NT2/D1 (cell line): ENCODE data around the gene SRM.
"Not testable (repeated sequence)": the region's sequence is repeated elsewhere in the genome, so short reads cannot be mapped to it uniquely, and the experiment has no call there.

ENCODE experiments used
- DNase-seq: peaks from one replicate; pipeline ENCODE4 v3.0.0-alpha.2; 2011; ENCODE audit warnings: low read depth, low spot score
- H3K27me3 ChIP-seq: 2 replicates; pipeline ENCODE4 v1.6.0; 2011; ENCODE audit warnings: mild to moderate bottlenecking; ENCODE audit not compliant: insufficient read length, insufficient read depth
- H3K36me3 ChIP-seq: 2 replicates; pipeline ENCODE4 v1.6.1; 2011; ENCODE audit warnings: mild to moderate bottlenecking, low read length, mixed read lengths; ENCODE audit not compliant: insufficient read depth, insufficient read length
- H3K4me1 ChIP-seq: 2 replicates; pipeline ENCODE4 v1.5.1; 2011; ENCODE audit not compliant: insufficient read depth, insufficient read length
- H3K4me3 ChIP-seq: 2 replicates; pipeline ENCODE4 v1.5.1; 2011; ENCODE audit warnings: low read depth; ENCODE audit not compliant: insufficient read length
- H3K9ac ChIP-seq: 2 replicates; pipeline ENCODE4 v1.6.0; 2011; ENCODE audit warnings: low read depth; ENCODE audit not compliant: insufficient read length
- H3K9me3 ChIP-seq: 2 replicates; pipeline ENCODE4 v1.5.1; 2011; ENCODE audit warnings: mild to moderate bottlenecking, low read length; ENCODE audit not compliant: insufficient read depth
- SUZ12 ChIP-seq: IDR thresholded peaks from 2 replicates; pipeline ENCODE4 v1.6.1; 2011; ENCODE audit not compliant: insufficient read length, insufficient read depth; ENCODE audit errors: extremely low read depth
- YY1 ChIP-seq: IDR thresholded peaks from 2 replicates; pipeline ENCODE4 v1.6.1; 2011; ENCODE audit not compliant: insufficient read length, insufficient read depth
- ZNF274 ChIP-seq: IDR thresholded peaks from 2 replicates; pipeline ENCODE4 v1.6.1; 2011; ENCODE audit warnings: mild to moderate bottlenecking, low read depth, low read length

The SRM gene

DNA sequence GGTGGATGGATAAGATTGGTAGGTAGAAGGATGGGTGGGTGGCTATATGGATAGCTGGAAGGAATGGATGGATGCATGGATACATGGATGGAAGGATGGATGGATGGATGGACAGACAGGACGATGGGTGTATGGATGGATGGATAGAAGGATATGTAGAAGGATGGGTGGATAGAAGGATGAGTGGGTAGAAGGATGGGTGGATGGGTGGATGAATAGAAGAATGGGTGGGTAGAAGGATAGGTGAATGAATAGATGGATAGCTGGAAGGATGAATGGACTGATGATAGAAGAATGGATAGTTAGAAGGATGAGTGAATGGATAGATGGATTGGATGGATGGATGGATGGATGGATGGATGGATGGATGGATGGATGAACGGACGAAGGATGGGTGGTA is 17.8 kb downstream of the SRM start:
- no peaks in the 10 kb centered on the region for H3K36me3 ChIP-seq
- H3K4me3 ChIP-seq, result no peak overlapping the region
- TF ChIP-seq SUZ12 (no peak), YY1 (no peak), ZNF274 (no peak)
- H3K4me1 ChIP-seq, result peaks cover 5% of the 10 kb centered on the region
- H3K27me3 ChIP-seq, result peaks cover 2% of the 10 kb centered on the region
- H3K9ac ChIP-seq, result no peak overlapping the region
- no peaks in the 10 kb centered on the region for H3K9me3 ChIP-seq
- DNase-seq, result no peak

DNA sequence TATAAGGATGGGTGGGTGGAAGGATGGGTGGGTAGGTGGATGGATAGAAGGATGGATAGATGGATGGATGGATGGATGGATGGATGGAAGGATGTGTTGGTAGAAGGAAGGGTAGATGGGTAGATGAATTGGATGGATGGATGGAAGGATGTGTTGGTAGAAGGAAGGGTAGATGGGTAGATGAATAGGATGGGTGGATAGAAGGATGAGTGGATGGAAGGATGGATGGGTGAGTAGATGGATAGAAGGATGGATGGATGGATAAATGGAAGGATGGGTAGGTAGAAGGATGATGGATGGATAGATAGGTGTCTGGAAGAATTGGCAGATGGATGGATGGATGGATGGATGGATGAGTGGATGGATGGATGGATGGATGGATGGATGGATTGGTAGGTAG is 18.8 kb downstream of the SRM start:
- Histone ChIP-seq H3K9ac (no peak overlapping the region), H3K9me3 (no peaks in the 10 kb centered on the region), H3K27me3 (peaks cover 2% of the 10 kb centered on the region), H3K4me1 (peaks cover 2% of the 10 kb centered on the region), H3K4me3 (no peak overlapping the region), H3K36me3 (no peaks in the 10 kb centered on the region)
- no peak for DNase-seq
- no peak for TF ChIP-seq SUZ12
- TF ChIP-seq ZNF274, result no peak
- no peak for TF ChIP-seq YY1

DNA sequence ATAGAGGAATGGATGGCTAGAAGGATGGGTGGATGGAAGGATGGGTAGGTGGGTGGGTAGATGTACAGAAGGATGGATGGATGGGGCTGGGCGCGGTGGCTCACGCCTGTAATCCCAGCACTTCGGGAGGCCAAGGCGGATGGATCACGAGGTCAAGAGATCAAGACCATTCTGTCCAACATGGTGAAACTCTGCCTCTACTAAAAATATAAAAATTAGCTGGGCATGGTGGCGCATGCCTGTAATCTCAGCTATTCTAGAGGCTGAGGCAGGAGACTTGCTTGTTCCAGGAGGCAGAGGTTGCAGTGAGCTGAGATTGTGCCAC is 19.8 kb downstream of the SRM start:
- H3K9ac ChIP-seq, H3K27me3 ChIP-seq, H3K9me3 ChIP-seq, DNase-seq, H3K36me3 ChIP-seq, H3K4me1 ChIP-seq, H3K4me3 ChIP-seq: not testable (repeated sequence)

DNA sequence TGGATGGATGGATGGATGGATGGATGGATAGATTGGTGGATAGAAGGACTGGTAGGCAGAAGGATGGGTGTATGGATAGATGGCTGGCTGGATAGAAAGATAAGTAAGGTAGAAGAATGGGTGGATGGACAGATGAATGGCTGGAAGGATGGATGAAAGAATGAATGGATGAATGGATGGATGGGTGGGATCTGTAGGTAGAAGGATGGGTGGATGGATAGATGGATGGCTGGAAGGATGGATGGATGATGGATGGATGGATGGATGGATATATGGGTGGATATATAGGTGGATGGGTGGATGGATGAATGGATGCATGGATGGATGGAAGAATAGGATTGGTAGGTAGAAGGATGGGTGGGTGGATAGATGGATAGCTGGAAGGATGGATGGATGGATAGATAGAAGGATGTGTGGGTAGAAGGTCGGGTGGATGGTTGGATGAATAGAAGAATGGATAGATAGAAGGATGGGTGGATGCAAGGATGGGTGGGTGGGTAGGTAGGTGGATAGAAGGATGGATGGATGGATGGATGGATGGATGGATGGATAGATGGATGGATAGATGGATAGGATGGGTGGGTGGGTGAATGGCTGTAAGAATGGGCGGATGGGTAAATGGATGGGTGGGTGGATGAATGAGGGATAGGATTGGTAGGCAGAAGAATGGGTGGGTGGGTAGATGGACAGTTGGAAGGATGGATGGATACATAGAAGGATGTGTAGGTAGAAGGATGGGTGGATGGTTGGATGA is 20.3 kb downstream of the SRM start:
- Histone ChIP-seq H3K4me1 (no peaks in the 10 kb centered on the region), H3K27me3 (peaks cover 2% of the 10 kb centered on the region), H3K9me3 (no peaks in the 10 kb centered on the region), H3K4me3 (no peak overlapping the region), H3K9ac (no peak overlapping the region), H3K36me3 (no peaks in the 10 kb centered on the region)
- no peak for DNase-seq
- no peak for TF ChIP-seq YY1

DNA sequence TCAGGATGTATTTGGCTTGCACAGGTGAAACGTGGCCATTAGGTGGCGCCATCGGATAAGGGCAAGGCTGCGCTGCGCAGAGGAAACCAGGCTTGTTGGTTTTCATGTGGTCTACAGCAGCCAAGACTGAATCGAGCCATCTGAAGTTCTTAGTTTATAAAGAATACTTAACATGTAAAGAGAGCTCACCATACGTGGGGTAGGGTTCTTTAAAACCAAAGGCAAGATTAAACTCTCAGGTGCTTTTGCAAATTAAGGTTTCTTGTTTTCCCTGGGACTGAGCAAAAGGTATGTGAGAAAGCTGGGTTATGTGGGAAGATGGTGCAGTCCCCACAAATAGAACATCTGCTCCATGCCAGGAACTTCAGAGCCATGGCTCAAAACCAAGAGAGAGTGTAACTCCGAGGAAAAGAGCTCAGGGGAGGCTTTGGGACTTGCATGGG is 22.1 kb downstream of the SRM start:
- TF ChIP-seq YY1, result no peak
- TF ChIP-seq SUZ12, result no peak
- TF ChIP-seq ZNF274, result no peak
- no peak overlapping the region for H3K9ac ChIP-seq
- no peaks in the 10 kb centered on the region for H3K4me1 ChIP-seq
- H3K27me3 ChIP-seq, result peaks cover 2% of the 10 kb centered on the region
- peak; percentile 73 for DNase-seq
- no peaks in the 10 kb centered on the region for H3K36me3 ChIP-seq
- no peaks in the 10 kb centered on the region for H3K9me3 ChIP-seq
- H3K4me3 ChIP-seq, result no peak overlapping the region

DNA sequence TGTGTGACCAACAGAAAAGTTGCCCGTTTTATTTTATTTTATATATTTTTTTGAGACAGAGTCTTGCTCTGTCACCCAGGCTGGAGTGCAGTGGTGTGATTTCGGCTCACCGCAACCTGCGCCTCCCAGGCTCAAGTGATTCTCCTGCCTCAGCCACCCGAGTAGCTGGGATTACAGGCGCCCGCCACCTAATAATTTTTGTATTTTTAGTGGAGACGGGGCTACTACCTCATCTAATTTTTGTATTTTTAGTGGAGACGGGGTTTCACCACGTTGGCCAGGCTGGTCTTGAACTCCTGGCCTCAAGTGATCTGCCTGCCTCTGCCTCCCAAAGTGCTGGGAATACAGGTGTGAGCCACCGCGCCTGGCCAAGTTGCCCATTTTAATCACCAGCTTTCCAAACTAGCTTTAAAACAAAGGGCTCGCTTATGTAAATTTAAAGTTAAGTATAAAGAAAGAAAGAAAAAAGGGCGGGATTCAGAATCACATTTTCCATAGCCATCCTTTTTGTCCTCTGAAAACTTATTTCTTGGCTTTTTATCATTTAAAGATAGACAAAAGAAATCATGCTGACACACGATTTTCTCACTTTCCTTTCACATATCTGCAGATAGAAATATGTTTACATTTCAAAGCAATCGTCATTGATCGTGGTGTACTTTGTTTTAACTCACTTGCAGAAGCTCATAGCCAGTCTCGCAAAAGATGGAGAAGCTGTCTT is 22.6 kb downstream of the SRM start:
- not testable (repeated sequence) for H3K4me1 ChIP-seq, H3K27me3 ChIP-seq, H3K9ac ChIP-seq, DNase-seq, H3K36me3 ChIP-seq, H3K4me3 ChIP-seq, H3K9me3 ChIP-seq

DNA sequence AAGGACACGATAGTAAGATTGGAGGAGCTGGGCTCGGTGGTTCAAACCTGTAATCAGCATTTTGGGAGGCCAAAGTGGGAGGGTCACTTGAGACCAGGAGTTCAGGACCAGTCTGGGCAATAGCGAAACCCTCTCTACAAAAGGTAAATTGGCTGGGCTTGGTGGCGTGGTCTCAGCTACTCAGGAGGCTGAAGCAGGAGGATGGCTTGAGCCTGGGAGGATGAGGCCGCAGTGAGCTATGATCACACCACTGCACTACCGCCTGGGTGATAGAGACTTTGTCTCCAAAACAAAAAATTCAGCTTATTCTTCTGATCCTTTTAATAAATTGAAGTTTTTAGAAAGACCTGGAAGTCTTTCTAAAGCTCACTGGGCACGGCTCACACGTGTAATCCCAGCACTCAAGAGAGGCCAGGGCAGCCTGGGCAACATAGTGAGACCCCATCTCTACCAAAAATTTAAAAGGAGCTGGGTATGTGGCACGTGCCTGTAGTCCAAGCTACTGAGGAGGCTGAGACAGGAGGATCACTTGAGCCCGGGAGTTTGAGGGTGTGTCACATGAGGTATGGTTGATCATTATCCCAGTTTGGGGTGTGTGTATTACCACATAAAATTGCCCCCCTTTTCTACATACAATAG is 28.1 kb downstream of the SRM start:
- H3K36me3 ChIP-seq, result peaks cover 6% of the 10 kb centered on the region

More for the DNA sequence above, 28.1 kb downstream of the SRM start:
- no peak for DNase-seq
- H3K4me3 ChIP-seq, result no peak overlapping the region
- H3K9me3 ChIP-seq, result no peaks in the 10 kb centered on the region
- TF ChIP-seq YY1 (no peak), ZNF274 (no peak), SUZ12 (no peak)
- no peaks in the 10 kb centered on the region for H3K4me1 ChIP-seq
- H3K9ac ChIP-seq, result no peak overlapping the region
- no peaks in the 10 kb centered on the region for H3K27me3 ChIP-seq
